HG02852 (cell line): Measurements from ENCODE around the gene ZNF652.
A peak's percentile ranks its signal among the peaks of the same experiment; 100 is the strongest.
"Not testable (repeated sequence)": the region's sequence is repeated elsewhere in the genome, so short reads cannot be mapped to it uniquely, and the experiment has no call there.

Source experiments
- ATAC-seq: cut with Tn5 transposase; IDR thresholded peaks from one replicate; pipeline ENCODE4 v1.9.1; 2021; ENCODE audit warnings: mild to moderate bottlenecking, moderate library complexity; ENCODE audit not compliant: unreplicated experiment

Gene ZNF652

DNA sequence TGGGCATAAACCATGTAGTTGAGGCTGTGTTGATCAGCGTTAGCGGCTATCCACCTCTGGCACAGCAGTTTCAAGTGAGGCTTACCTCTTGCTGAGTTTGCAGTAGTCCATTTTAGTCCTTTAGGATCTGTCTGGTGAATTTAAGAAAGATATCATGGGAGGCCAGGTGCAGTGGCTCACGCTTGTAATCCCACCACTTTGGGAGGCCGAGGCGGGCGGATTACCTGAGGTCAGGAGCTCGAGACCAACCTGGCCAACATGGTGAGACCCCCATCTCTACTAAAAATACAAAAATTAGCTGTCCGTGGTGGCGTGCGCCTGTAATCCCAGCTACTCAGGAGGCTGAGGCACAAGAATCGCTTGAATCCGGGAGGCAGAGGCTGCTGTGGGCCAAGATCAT lies 86.1 kb downstream of the ZNF652 start:
- ATAC-seq: not testable (repeated sequence)

DNA sequence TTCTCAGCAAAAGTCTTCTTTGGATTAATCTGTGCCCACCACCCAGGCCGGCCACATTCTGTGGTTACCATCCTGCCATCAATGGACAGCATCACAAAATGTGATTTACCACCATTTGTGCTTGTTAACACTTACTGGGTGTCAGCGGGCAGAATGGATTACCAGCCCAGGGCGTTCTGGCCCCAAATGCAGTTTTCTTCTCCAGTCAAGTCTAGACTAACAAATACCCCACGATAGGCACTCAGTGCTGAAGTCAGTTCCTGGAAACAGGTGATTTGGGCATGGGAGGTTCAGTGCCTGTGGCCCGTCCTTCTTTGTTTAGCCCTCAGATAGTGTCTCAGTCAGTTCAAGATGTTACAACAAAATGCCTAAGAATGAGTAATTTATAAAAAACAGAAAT lies 92.7 kb downstream of the ZNF652 start:
- no peak for ATAC-seq

DNA sequence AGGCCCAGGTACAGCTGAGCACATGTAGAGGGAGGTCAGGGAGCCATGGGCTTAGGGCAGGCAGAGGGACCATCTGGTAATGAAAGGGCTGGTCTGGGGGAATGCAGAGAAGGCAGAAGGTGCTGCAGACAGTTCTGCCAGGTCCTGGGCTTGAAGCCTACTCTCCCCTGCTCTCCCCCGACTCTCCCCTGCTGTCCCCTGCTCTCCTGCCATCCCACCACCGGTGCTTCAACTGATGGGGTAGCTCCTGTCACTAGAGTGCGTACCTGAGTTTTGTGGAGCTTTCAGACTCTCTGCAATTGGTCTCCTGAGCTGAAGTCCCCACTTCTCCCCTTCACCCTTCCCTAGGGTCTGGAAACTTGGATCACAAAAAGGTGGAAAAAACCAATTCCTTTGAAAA lies 94.1 kb downstream of the ZNF652 start:
- no peak for ATAC-seq

DNA sequence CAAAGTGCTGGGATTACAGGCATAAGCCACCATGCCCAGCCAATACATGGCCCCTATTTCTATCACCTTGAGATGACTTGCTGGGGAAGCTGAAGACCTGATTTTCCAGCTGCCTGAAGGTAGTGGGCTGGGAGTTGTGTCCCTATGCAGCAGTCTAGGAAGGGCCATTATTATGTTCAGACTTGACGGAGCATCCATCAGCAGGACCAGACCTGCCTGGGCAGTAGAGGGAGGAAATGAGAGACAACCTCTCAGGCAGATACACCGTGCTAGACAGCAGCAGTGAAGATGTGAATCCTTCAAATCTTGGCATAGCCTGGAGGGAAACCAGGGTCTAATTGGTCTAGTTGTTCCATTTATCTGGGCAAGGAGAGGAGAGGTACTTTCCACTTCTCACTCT lies 95.8 kb downstream of the ZNF652 start:
- no peak for ATAC-seq

DNA sequence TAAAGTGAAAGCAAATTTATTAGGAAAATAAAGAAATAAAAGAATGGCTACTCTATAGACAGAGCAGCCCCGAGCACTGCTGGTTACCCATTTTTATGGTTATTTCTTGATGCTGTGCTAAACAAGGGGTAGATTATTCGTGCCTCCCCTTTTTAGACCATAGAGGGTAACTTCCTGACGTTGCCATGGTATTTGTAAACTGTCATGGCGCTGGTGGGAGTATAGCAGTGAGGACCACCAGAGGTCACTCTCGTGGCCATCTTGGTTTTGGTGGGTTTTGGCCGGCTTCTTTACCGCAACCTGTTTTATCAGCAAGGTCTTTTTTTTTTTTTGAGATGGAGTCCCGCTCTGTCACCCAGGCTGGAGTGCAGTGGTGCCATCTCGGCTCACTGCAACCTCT lies 100.5 kb downstream of the ZNF652 start:
- not testable (repeated sequence) for ATAC-seq

DNA sequence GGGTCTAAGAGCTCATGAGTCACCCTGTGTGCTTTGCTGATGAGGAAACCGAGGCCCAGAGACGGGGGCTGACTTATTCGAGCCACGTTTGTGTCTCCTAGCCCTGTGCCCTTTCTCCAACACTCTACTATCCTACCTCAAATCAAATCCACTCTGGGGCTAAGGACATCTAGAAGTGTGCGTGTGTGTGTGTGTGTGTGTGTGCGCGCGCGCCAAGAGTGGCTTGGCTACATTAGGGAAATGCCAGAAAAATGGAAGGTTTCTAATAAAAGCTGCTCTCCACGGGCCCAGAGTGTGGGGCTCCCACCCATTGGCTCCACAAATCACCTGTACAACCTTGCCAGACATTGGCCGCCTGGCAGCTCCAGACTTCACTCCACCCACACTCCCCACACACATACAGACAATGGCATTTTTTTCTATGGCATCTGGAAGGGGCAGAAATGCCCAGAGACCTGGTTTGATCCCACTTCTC lies 101.2 kb downstream of the ZNF652 start:
- no peak for ATAC-seq

DNA sequence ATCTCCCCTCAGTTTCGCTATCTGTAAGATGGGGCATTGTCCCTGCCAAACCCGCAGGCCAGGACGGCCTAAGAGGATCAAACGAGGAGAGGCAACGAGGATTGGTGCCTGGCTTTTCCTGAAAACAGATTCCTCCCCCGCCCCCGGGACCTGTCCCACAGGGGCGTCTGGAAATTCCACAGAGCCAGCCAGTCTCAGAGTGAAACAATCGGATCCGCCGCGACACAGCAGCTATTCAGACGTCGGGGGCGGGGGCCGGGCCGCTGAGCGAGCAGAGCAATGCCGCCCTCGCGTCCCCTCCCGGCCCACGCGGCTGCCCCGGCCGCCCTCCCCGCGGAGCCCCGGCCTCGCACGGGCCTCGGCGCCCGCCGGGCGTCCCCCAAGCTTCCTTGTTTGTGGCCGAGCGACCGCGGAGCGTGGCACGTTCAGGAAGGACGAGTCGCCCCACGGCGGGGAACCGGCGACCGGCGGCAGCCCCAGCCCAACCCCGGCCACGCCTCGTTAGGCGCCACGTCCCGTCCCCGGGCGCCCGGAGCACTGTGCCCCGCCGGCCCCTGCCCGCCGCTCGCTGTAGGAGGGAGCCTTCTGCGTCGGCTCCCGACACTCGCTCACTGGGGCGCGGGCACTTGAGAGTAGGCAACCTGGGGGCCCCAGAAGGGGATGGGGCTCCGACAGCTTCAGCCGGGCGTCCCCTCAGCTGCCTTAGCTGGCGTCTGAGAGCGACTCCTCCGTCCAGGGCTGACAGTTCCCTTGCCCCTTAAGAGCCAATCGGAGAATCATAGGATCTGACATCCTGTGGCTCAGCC lies 101.8 kb downstream of the ZNF652 start:
- ATAC-seq: peak; percentile 44

DNA sequence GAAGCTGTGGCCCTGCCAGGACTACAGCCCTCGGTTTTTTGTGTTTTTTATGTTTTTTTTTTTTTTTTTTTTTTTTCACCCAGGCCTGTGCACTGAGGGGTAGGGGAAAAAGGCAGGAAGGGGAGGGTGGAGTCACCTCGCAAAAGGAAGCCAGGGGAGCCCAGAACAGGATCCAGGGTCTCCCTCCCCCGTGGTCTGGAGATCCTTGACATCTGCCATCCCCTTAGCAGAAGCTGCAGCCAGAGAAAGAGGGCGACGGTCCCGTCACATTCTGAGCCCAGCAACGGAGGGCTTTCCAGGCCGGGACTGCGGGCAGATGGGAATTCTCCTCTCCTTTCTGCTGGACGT lies 102.4 kb downstream of the ZNF652 start:
- ATAC-seq: no peak

DNA sequence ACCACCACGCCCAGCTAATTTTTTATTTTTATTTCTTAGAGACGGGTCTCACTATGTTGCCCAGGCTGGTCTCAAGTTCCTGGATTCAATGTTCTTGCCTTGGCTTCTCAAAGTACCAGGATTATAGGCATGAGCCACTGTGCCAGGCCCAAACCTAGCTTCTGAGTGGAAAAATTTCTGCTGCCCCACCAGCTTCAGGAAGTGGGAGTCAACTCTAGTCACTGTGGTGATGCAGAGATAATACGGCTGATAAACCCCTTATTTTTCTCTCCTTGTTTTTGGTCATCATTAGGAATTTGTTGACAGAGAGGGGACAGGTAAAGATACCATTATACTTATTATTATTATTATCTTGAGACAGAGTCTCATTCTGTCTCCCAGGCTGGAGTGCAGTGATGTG lies 103.7 kb downstream of the ZNF652 start:
- ATAC-seq: no peak

DNA sequence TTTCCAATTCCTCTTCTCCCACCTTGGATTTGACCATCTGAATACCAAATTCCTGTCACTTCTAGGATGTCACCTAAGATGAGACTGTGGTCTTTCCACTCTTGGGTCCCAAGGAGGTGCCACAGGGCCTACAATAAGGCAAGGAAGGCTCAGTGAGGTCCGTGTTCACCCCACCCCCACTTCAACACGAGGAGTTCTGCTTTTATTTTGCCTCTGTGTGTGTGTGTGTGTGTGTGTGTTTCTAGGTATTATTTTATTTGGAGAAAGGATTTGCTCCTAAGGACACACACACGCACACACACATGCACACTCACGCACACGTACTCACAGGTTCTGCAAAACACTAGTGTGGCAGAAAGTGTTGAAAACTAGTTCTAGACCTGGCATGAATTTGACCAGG lies 106.9 kb downstream of the ZNF652 start:
- ATAC-seq: no peak

DNA sequence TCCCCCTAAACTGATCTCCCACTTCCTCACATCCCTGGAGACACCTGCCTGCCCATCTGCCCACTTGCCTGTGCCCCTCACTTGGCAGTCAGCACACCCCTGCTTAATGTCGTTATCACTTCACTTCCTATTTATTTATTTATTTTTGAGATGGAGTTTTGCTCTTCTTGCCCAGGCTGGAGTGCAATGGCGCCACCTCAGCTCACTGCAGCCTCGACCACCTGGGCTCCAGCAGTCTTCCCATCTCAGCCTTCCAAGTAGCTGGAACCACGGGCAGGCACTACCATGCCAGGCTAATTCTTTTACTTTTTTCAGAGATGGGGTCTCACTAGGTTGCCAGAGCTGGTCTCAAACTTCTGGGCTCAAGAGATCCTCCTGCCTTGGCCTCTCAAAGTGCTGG lies 108.0 kb downstream of the ZNF652 start:
- ATAC-seq: no peak

DNA sequence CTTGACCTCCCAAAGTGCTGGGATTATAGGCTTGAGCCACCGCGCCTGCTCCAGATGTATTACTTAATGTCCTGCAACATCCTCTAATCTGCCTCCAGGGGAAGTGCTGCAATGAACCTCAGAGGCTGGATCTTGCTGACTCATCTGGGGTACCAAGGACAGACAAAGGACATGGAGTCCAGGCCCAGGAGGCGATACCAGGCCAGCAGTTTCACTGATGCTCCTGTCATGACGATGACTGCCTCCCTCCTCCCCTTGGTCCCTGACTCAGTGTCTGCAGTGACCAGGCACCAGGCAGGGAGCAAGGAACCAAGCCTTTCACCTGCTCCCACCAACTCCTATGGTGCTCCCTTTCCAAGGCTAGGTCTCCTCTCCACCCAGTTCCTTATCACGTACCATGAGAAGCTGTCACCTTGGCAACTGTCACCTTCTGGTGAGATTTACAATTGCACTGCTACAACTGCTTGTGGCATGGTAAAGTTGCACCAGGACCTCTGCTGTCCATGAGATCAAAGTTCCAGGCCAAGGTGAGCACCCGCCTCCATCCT lies 109.8 kb downstream of the ZNF652 start:
- no peak for ATAC-seq

DNA sequence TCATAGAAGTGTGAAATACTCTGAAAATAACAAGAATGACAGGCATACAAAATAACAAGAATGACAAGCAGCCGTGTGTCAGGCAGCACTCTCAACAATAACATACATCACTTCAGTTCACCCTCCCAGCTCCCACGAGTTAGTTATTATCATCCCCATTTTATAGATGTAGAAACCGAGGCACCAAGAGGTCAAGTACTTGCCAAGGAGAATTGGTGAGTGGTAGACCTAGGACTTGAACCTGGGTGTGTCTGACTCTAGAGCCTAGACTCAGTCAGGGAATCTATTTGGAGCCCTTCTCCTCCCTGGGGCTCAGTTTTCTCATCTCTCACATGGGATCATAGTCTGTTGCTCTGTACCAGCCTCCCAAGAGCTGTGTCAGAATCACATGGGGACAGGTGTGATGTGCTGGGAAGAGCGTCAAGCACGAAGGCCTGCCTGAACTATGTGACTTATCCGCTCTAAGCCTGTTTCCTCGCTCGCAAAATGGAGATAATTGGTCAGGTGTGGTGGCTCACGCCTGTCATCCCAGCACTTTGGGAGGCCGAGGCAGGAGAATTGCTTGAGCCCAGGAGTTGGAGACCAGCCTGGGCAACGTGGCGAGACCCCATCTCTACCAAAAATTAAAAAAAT lies 112.0 kb downstream of the ZNF652 start:
- no peak for ATAC-seq

DNA sequence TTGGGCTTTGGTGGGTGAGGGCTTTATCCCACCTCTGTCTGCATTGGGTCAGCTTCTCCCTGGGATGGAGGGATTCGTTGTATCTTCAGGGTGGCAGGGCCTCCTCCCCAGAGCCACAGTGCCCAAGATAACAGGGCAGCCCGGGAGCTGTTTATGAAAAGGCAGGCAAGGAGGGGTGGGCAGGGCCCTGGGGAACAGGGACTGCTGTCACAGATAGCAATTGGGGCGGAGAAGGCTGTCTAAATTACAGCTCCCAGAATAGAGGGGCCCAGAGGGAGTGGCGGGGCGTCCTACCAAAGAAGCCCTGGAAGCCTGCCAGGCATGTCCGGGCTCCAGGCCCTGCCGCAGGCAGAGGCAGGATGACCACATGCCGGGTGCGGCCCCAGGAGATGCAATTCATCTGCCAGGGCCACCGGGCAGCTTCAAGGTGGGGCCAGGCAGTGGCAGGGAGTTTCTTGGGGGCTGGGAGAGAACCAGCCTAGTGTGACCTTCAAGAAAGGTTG lies 112.7 kb downstream of the ZNF652 start:
- ATAC-seq: no peak

DNA sequence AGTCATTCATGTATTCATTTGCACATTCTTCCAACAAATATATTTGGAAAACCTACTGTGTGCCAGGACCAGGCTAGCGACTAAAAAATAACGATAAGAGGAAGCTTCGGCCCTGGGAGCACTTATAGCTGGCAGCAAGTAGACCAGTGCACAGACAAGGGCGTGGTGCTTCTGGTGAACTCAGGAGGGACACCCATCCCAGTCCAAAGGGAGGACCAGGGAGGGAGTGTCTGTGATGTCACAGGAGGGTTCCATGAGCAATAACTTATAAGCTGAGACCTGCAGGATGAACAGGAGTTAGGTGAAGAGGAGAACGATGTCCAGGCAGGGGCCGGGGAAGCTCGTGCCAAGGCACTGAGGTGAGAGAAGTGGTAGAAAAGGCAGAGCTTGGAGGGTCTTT lies 114.1 kb downstream of the ZNF652 start:
- ATAC-seq: no peak

DNA sequence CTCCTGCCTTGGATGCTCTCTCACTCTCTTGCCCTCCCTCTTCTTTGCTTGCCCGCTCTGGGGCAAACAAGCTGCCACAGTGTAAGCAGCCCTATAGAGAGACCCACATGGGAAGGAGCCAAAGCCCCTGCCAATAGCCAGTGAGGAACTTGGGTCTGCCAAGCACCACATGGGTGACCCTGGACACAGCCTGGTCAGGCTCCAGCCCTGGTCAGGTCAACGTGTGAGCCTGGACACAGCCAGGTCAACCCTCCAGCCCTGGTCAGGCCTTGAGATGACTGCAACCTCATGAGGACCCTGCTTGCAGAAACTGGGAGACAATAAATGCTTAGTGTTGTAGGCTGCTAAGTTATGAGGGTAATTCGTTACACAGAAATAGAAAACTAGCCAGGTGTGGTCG lies 117.2 kb downstream of the ZNF652 start:
- no peak for ATAC-seq
